NCI-H526 treated with DMSO at 0.1 percent for 48 hours (cell line): ENCODE measurements around the gene ELFN1.

Source experiments
- DNase-seq: peaks from one replicate; lab custom pipeline; 2025; lab: John Stamatoyannopoulos, UW

The ELFN1 gene

GRCh38 chr7:1669954-1670893 lies at the start of gene ELFN1:
Gene ELFN1, plus strand, starts transcription at chr7:1670277. Its CDS starts 74,320 bp downstream, at chr7:1744597.
- DNase-seq: no peak

GRCh38 chr7:1620835-1621234 lies 49.2 kb upstream of the ELFN1 start:
- no peak for DNase-seq

- DNase-seq: no peak
Observed at GRCh38 chr7:1621718-1622117, 48.4 kb upstream of the ELFN1 start.

- no peak for DNase-seq
Observed at GRCh38 chr7:1622441-1622840, 47.6 kb upstream of the ELFN1 start.

- no peak for DNase-seq
Observed at GRCh38 chr7:1623810-1624209, 46.3 kb upstream of the ELFN1 start.

- DNase-seq: no peak
Observed at GRCh38 chr7:1624999-1625927, 44.8 kb upstream of the ELFN1 start.

- no peak for DNase-seq
Observed at GRCh38 chr7:1626769-1627168, 43.3 kb upstream of the ELFN1 start.

- DNase-seq: no peak
Observed at GRCh38 chr7:1630700-1631336, 39.3 kb upstream of the ELFN1 start.

GRCh38 chr7:1631678-1632077 lies 38.4 kb upstream of the ELFN1 start:
- no peak for DNase-seq

- no peak for DNase-seq
Observed at GRCh38 chr7:1632506-1632905, 37.6 kb upstream of the ELFN1 start.

GRCh38 chr7:1632916-1633785 lies 36.9 kb upstream of the ELFN1 start:
- no peak for DNase-seq

- DNase-seq: no peak
Observed at GRCh38 chr7:1635401-1635800, 34.7 kb upstream of the ELFN1 start.

GRCh38 chr7:1637155-1637554 lies 32.9 kb upstream of the ELFN1 start:
- DNase-seq: no peak

GRCh38 chr7:1638215-1638661 lies 31.8 kb upstream of the ELFN1 start:
- DNase-seq: no peak

GRCh38 chr7:1639071-1639470 lies 31.0 kb upstream of the ELFN1 start:
- DNase-seq: no peak

GRCh38 chr7:1639532-1640175 lies 30.4 kb upstream of the ELFN1 start:
- no peak for DNase-seq

- DNase-seq: no peak
Observed at GRCh38 chr7:1640376-1641172, 29.5 kb upstream of the ELFN1 start.

- no peak for DNase-seq
Observed at GRCh38 chr7:1641173-1641572, 28.9 kb upstream of the ELFN1 start.

GRCh38 chr7:1641661-1642260 lies 28.3 kb upstream of the ELFN1 start:
- no peak for DNase-seq
